ENCODE measurements around the gene PIPOX. TPM values are rescaled to one million over a fixed set of nuclear protein-coding genes. Genes with fewer than 3 reads are reported as not detected.

The PIPOX gene
- total and polyA plus RNA-seq, 4 experiments from 2014 or later, result 0.29 to 3.6 (median 3.5) TPM; not detected in 1

DNA sequence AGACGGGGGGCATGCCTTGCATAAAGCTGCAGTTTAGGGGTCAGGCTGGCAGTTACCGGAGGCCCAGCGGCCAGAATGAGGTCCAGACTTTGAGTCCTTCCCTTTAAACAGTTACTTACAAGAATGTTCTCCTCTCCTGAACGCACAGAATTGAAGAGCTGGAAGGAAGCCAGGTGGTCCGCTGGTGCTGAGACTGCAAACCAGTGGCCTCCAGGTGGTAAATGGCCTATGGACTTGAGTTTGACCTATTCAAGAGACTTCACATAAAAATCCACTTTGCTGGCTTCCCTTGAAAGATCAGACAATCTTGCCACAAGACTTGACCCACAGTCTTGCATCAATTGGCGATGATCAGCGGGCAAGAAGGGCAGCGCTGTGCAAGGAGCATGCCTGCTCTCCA lies 22.4 kb upstream of the PIPOX start:
- peaks cover 36 to 68% of the 10 kb centered on the region in 2 donors for H3K27me3 Mint-ChIP-seq
- Histone ChIP-seq H3K4me1 (ENCODE audit: insufficient read depth, low read length) (peaks cover 12% of the 10 kb centered on the region), H3K4me3 (ENCODE audit: low read length in 2 of 2) (no peak overlapping the region), H3K27ac (ENCODE audit: low read depth, low read length) (no peak overlapping the region), H3K27me3 (ENCODE audit: insufficient read depth, low read length) (peaks cover 22% of the 10 kb centered on the region), H3K36me3 (ENCODE audit: insufficient read depth, low read length) (no peaks in the 10 kb centered on the region), H3K9me3 (ENCODE audit: control insufficient read depth in 1 of 2, low read length in 2 of 2) (no peaks in the 10 kb centered on the region)
- no peaks in the 10 kb centered on the region for H3K36me3 Mint-ChIP-seq
- no peak overlapping the region for H3K27ac Mint-ChIP-seq
- H3K9me3 Mint-ChIP-seq, result no peaks in the 10 kb centered on the region
- ChIA-PET CTCF (ENCODE audit: partially characterized antibody) (no interaction called here), POLR2A (ENCODE audit: partially characterized antibody) (no interaction called here)
- H3K4me1 Mint-ChIP-seq, result peaks cover 0 to 8% (median 4%) of the 10 kb centered on the region in 4 donors
- intact Hi-C loops (cut with micrococcal nuclease), result no loop called here
- no peak for DNase-seq
- H3K4me3 Mint-ChIP-seq, result no peak overlapping the region

DNA sequence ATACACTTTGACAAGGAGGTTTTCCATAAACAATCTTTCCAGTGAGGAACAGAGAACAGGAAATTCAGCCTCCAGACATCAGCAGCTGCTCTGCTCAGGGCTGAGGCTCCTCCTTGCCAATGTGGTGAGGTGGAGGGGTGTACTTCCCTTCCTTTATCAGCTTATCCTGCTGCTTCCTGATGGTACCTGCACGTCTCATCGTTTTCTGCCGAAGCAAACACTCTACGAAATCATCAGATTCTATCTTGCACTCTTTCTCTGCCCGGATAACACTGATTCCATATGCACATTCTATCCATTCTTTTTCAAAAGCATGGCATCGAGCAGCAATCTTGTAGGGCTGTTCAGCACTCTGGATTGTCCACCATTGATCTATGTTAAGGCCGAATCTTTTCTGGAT lies 21.7 kb upstream of the PIPOX start:
- DNase-seq, result no peak
- peaks cover 12% of the 10 kb centered on the region for H3K4me1 ChIP-seq (ENCODE audit: insufficient read depth, low read length)
- H3K9me3 Mint-ChIP-seq, result no peaks in the 10 kb centered on the region
- POLR2A ChIA-PET (ENCODE audit: partially characterized antibody), result no interaction called here
- H3K27ac Mint-ChIP-seq, result no peak overlapping the region
- no peaks in the 10 kb centered on the region for H3K36me3 Mint-ChIP-seq
- H3K4me1 Mint-ChIP-seq, result peaks cover 0 to 8% (median 4%) of the 10 kb centered on the region in 4 donors
- H3K27me3 ChIP-seq (ENCODE audit: insufficient read depth, low read length), result peaks cover 22% of the 10 kb centered on the region
- H3K4me3 Mint-ChIP-seq, result peak overlapping the region in 1 of 8 donors; percentile 1
- no peaks in the 10 kb centered on the region for H3K9me3 ChIP-seq (ENCODE audit: control insufficient read depth in 1 of 2, low read length in 2 of 2)
- H3K36me3 ChIP-seq (ENCODE audit: insufficient read depth, low read length), result no peaks in the 10 kb centered on the region
- no peak overlapping the region for H3K4me3 ChIP-seq (ENCODE audit: low read length in 2 of 2)
- H3K27ac ChIP-seq (ENCODE audit: low read depth, low read length), result no peak overlapping the region
- CTCF ChIA-PET (ENCODE audit: partially characterized antibody), result no interaction called here
- intact Hi-C loops (cut with micrococcal nuclease), result no loop called here
- H3K27me3 Mint-ChIP-seq, result peaks cover 39 to 68% of the 10 kb centered on the region in 2 donors

DNA sequence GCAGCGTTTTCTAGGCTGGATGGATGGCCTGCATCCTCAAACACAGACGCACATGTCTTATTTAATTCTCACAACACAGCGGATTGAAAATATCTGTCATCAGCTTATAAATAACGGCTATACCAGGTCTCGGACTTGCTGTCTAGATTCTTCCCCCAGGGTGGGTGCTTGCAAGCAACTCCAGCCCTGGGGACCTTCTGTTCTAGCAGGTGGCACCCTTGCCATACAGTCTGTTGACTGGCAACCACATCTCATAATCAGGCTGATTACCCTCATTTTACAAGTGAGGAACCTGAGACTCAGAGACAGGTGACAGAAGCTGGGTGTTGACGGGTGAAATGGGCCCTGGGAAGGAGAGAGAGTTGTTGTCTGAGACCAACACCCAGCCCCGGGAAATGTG lies 20.9 kb upstream of the PIPOX start:
- peaks cover 22% of the 10 kb centered on the region for H3K27me3 ChIP-seq (ENCODE audit: insufficient read depth, low read length)
- Mint-ChIP-seq H3K9me3 (no peaks in the 10 kb centered on the region), H3K27ac (no peak overlapping the region), H3K4me3 (no peak overlapping the region), H3K36me3 (no peaks in the 10 kb centered on the region), H3K4me1 (peaks cover 0 to 8% (median 4%) of the 10 kb centered on the region in 4 donors), H3K27me3 (peaks cover 40 to 67% of the 10 kb centered on the region in 2 donors)
- peaks cover 12% of the 10 kb centered on the region for H3K4me1 ChIP-seq (ENCODE audit: insufficient read depth, low read length)
- no peak for DNase-seq
- H3K4me3 ChIP-seq (ENCODE audit: low read length in 2 of 2), result no peak overlapping the region
- H3K36me3 ChIP-seq (ENCODE audit: insufficient read depth, low read length), result no peaks in the 10 kb centered on the region
- intact Hi-C loops (cut with micrococcal nuclease), result no loop called here
- H3K9me3 ChIP-seq (ENCODE audit: control insufficient read depth in 1 of 2, low read length in 2 of 2), result no peaks in the 10 kb centered on the region
- no peak overlapping the region for H3K27ac ChIP-seq (ENCODE audit: low read depth, low read length)
- POLR2A ChIA-PET (ENCODE audit: partially characterized antibody), result no interaction called here
- CTCF ChIA-PET (ENCODE audit: partially characterized antibody), result no interaction called here

DNA sequence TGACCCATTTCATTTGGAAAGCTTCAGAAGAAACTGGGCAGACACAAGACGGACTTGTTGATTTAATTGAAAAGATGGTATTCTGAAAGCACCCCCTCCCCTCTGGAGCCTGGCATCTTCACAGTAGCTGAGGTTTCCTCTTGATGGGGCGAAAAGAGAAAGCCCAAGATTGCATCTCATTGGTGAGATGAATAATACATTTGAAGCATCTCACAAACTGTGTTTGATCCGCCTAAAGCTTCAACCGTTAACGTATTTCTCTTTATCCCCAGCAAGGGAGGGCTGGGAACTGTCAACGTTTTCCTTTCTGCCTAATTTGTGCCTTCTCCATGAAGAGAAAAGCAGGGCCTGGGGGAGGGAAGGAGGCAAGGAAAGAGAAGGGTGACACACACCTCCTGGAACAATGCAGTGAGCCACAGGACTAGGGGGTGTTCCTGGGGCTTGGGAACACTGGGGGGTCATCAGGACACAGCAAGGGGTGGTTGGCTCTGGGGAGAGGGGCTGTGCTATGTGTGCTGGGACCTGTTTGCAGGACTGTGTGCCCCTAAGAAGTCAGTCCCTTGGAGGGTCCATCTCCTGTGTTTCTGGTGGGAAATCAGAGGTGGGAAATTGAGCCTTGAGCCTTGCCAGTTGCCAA lies 18.5 kb upstream of the PIPOX start:
- H3K36me3 Mint-ChIP-seq, result no peaks in the 10 kb centered on the region
- CTCF ChIA-PET (ENCODE audit: partially characterized antibody), result no interaction called here
- no peak for DNase-seq
- Histone ChIP-seq H3K27ac (ENCODE audit: low read depth, low read length) (no peak overlapping the region), H3K36me3 (ENCODE audit: insufficient read depth, low read length) (no peaks in the 10 kb centered on the region), H3K4me1 (ENCODE audit: insufficient read depth, low read length) (peaks cover 11% of the 10 kb centered on the region), H3K4me3 (ENCODE audit: low read length in 2 of 2) (no peak overlapping the region), H3K9me3 (ENCODE audit: control insufficient read depth in 1 of 2, low read length in 2 of 2) (no peaks in the 10 kb centered on the region), H3K27me3 (ENCODE audit: insufficient read depth, low read length) (peaks cover 15% of the 10 kb centered on the region)
- intact Hi-C loops (cut with micrococcal nuclease), result no loop called here
- no peaks in the 10 kb centered on the region for H3K9me3 Mint-ChIP-seq
- H3K27me3 Mint-ChIP-seq, result peaks cover 44 to 54% of the 10 kb centered on the region in 2 donors
- peaks cover 0 to 3% (median under 1%) of the 10 kb centered on the region in 4 donors for H3K4me1 Mint-ChIP-seq
- POLR2A ChIA-PET (ENCODE audit: partially characterized antibody), result no interaction called here
- H3K4me3 Mint-ChIP-seq, result no peak overlapping the region
- no peak overlapping the region for H3K27ac Mint-ChIP-seq

DNA sequence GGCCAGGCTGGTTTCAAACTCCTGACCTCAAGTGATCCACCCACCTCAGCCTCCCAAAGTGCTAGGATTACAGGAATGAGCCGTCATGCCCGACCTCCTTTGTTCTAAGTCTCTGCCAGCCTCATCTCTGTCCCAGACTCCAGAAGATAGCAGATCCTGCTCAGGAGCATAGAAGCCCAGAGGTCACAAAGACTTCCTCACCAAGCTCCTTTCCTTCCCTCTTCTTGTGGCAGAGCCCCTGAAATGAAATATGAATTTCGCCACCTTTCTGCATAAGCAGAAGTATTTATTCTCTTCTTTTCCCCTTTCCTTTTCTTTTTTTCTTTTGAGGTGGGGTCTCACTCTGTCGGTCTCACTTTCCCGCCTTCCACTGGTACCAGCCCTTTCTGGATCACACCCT lies 11.5 kb upstream of the PIPOX start:
- no peaks in the 10 kb centered on the region for H3K4me1 Mint-ChIP-seq

GRCh38 chr17:29032013-29032856 lies 10.7 kb upstream of the PIPOX start:
- H3K36me3 ChIP-seq (ENCODE audit: insufficient read depth, low read length), result no peaks in the 10 kb centered on the region
- Mint-ChIP-seq H3K27ac (peak overlapping the region in 1 of 7 donors; percentile 30), H3K9me3 (peaks cover 0 to 21% (median 16%) of the 10 kb centered on the region in 8 donors), H3K27me3 (peaks cover 45 to 49% of the 10 kb centered on the region in 2 donors), H3K36me3 (peaks cover 0 to 4% of the 10 kb centered on the region in 2 donors), H3K4me1 (no peaks in the 10 kb centered on the region), H3K4me3 (no peak overlapping the region)
- no peak overlapping the region for H3K27ac ChIP-seq (ENCODE audit: low read depth, low read length)
- intact Hi-C loops (cut with micrococcal nuclease), result no loop called here
- CTCF ChIA-PET (ENCODE audit: partially characterized antibody), result no interaction called here
- H3K4me1 ChIP-seq (ENCODE audit: insufficient read depth, low read length), result no peaks in the 10 kb centered on the region
- POLR2A ChIA-PET (ENCODE audit: partially characterized antibody), result no interaction called here
- H3K4me3 ChIP-seq (ENCODE audit: low read length in 2 of 2), result no peak overlapping the region
- H3K27me3 ChIP-seq (ENCODE audit: insufficient read depth, low read length), result peaks cover 4% of the 10 kb centered on the region
- no peaks in the 10 kb centered on the region for H3K9me3 ChIP-seq (ENCODE audit: control insufficient read depth in 1 of 2, low read length in 2 of 2)
- no peak for DNase-seq

More for the DNA sequence above, 11.5 kb upstream of the PIPOX start:
- no peaks in the 10 kb centered on the region for H3K36me3 ChIP-seq (ENCODE audit: insufficient read depth, low read length)
- Mint-ChIP-seq H3K27me3 (peaks cover 49 to 50% of the 10 kb centered on the region in 2 donors), H3K27ac (no peak overlapping the region), H3K36me3 (peaks cover 0 to 4% of the 10 kb centered on the region in 2 donors), H3K9me3 (peaks cover 0 to 21% (median 16%) of the 10 kb centered on the region in 8 donors), H3K4me3 (no peak overlapping the region)
- H3K4me1 ChIP-seq (ENCODE audit: insufficient read depth, low read length), result no peaks in the 10 kb centered on the region
- CTCF ChIA-PET (ENCODE audit: partially characterized antibody), result no interaction called here
- POLR2A ChIA-PET (ENCODE audit: partially characterized antibody), result no interaction called here
- no peak for DNase-seq
- H3K4me3 ChIP-seq (ENCODE audit: low read length in 2 of 2), result no peak overlapping the region
- H3K27ac ChIP-seq (ENCODE audit: low read depth, low read length), result no peak overlapping the region
- H3K27me3 ChIP-seq (ENCODE audit: insufficient read depth, low read length), result peaks cover 4% of the 10 kb centered on the region
- intact Hi-C loops (cut with micrococcal nuclease), result no loop called here
- H3K9me3 ChIP-seq (ENCODE audit: control insufficient read depth in 1 of 2, low read length in 2 of 2), result no peaks in the 10 kb centered on the region

- POLR2A ChIA-PET (ENCODE audit: partially characterized antibody), result no interaction called here
- Mint-ChIP-seq H3K36me3 (peaks cover 0 to 4% of the 10 kb centered on the region in 2 donors), H3K9me3 (peaks cover 0 to 21% (median 16%) of the 10 kb centered on the region in 8 donors), H3K27me3 (peaks cover 42 to 47% of the 10 kb centered on the region in 2 donors), H3K4me3 (no peak overlapping the region), H3K27ac (peak overlapping the region in 1 of 7 donors; percentile 30), H3K4me1 (no peaks in the 10 kb centered on the region)
- Histone ChIP-seq H3K27ac (ENCODE audit: low read depth, low read length) (no peak overlapping the region), H3K9me3 (ENCODE audit: control insufficient read depth in 1 of 2, low read length in 2 of 2) (no peaks in the 10 kb centered on the region), H3K4me1 (ENCODE audit: insufficient read depth, low read length) (no peaks in the 10 kb centered on the region), H3K36me3 (ENCODE audit: insufficient read depth, low read length) (no peaks in the 10 kb centered on the region), H3K27me3 (ENCODE audit: insufficient read depth, low read length) (peaks cover 4% of the 10 kb centered on the region), H3K4me3 (ENCODE audit: low read length in 2 of 2) (no peak overlapping the region)
- intact Hi-C loops (cut with micrococcal nuclease), result no loop called here
- DNase-seq, result no peak
- CTCF ChIA-PET (ENCODE audit: partially characterized antibody), result no interaction called here
Observed at GRCh38 chr17:29032857-29033197, 10.1 kb upstream of the PIPOX start.

All from CD4-positive, alpha-beta memory T cell (primary cell).